T-helper 9 cell (primary cell): Measurements from ENCODE around the gene ZBTB33.

ENCODE experiments used
- DNase-seq: peaks from one replicate; pipeline ENCODE4 v3.0.0-alpha.2; 2020

ZBTB33 gene

DNA sequence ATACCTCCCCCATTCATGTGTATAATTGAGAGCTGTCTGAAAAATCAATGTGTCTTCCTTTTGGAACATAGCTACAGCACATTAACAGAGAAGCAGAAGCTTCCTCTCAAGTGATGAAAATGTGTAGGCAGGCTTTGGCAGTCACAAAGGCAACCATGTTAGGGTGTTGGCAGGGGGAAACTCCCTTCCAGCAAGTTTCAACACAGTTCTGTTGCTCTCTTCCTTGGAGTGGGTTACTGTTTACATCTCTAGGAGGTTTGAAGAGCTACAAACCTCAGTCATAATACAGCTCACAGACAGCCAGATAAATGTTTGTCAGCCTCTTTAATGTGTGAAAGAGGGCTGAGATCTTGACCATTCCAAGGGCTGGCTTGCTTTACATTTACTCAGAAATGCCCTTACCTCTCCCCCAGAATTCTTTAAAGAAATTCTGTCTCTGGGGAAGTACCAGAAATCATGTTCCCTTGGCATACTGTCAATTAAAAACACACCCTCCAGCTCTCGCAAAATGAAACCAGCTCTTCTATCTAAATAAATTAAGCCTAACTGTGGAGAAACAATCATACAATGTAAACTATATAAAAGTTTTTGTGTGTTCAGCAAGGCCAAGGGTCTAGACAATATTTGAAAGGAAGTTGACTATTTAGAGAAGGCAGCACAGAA is 18.9 kb downstream of the ZBTB33 start:
- DNase-seq: no peak

DNA sequence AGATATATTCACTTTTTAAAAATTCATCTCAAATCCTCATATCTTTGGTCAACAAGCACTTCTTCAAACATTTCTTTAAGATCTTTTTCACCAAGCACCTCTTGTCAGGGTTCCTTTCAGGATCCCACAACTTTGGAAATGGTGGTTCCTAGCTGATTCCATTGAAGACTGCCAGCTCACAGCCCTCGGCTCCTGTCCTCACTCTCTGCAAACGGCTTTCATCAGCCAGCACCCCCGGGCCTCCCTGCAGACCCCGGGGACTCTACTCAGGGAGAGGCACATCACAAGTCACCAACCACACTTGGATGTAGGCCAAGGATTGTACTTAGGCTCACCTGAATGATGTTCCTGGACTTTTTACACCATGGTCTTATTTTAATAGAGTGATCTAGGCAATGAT is 20.0 kb downstream of the ZBTB33 start:
- DNase-seq: no peak

DNA sequence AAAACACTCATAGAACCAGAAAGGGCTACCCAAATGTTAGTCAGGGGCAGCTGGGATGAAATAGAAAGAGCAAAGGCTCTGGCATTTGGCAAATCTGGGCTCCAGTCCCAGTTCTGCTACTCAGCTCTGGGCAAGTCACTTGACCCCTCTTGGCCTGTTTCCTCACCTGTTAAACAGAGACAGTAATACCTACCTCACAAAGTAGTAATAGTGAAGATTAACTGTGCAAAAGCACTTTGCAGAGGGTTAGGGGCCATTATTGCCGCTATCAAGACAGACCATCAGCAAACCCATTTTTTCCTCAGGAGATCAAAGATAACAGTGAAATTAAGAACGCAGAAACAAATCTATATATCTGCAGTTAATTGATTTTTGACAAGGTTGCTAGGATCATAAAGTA is 20.6 kb downstream of the ZBTB33 start:
- no peak for DNase-seq

DNA sequence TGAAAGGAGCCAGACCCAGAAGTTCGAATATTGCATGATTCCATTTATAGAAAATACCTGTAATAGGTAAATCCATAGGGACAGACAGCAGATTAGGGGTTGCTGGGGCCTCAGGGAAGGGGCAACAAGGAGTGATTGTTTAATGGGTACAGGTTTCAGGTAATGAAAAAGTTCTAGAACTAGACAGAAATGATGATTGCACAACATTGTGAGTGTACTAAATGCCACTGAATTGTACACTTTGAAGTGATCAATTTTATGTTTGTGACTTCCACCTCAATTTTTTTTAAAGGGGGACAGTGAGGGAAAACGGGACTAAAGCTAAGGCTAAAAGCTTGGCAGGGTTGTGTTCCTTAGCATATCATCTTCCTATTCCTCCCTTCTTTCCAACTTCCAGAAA is 23.5 kb downstream of the ZBTB33 start:
- no peak for DNase-seq

DNA sequence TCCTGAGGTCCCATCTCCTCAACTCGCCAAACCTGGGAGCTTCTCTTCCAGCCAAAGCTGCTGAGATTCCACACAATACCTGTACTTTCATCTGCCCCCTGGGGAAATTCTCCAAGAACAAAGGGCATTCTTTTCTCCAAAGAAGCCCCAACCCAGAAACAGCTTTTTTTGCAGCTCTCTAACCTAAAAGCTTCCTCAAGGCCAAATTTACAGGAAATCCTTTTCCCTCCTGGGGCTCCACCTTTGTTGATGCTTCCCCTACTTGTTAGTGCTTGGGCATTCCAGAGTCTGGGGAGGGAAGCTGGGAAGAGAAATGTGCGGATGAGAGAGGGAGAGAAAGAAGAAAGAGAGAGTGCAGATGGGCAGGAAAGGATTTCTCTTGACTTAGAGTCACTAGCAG is 24.3 kb downstream of the ZBTB33 start:
- no peak for DNase-seq

DNA sequence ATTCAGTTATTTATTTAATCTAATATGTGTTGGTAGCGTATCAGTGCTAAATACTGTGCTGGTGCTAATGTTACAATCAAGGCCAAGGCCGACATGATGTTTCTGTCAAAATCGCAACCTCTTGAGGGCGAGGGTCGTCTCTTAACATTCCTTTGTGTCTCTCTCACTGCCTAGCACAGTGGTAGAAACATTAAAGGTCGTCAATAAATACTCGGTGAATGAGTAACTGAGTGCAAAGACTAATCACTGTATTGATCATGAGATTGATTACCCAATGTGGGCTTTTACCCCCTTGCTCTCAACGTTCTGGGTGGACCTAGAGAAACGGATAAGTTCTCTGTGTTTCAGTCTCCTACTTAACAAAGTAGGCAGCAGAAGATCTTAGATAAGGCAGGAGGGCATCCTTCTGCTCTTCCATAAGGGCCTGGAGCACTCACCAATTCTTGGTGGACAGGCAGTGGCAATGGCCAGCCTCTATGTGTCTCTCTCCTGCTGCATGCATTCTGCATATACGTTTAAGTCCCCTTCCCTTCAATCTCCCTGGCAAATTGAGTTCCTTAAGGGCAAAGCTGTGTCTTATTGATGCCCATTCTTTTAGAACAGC is 30.5 kb downstream of the ZBTB33 start:
- no peak for DNase-seq

DNA sequence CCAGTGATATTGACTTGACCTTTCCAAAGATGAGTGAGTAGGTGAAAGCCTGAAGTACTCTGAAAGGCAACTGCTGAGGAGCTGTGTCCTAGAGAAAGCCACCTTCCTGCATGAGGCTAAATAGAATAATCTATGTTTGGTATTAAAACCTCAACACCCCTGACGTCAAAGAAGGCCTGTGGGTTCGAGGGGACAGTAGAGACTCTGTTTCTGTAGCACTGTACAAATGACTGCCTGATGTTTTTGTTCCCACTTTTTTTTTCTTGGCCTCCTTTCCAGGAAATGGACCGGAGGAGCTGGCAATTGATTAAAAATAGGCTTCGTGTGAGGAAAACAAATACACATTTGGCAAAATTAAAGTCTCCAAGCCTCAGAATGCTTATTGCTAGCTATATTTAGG is 31.1 kb downstream of the ZBTB33 start:
- DNase-seq: no peak

DNA sequence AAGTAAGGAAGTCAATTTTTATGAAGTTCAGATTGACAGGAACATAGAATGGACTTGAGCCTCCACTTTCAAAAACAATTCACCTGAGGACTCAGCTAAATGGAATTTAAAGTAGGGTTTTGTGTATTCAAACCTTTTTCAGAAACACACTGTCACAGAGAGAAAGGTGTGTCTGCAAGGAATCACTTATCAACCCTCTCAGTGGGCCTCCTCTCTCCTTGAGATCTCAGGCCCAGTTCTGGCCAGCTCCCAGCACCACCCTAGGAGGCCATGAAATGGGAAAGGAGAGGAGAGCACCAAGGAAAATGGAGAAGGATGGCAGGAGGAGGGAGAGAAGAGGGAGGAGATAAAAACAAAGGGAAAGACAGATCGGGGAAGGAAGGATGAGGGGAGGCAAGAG is 32.1 kb downstream of the ZBTB33 start:
- no peak for DNase-seq

DNA sequence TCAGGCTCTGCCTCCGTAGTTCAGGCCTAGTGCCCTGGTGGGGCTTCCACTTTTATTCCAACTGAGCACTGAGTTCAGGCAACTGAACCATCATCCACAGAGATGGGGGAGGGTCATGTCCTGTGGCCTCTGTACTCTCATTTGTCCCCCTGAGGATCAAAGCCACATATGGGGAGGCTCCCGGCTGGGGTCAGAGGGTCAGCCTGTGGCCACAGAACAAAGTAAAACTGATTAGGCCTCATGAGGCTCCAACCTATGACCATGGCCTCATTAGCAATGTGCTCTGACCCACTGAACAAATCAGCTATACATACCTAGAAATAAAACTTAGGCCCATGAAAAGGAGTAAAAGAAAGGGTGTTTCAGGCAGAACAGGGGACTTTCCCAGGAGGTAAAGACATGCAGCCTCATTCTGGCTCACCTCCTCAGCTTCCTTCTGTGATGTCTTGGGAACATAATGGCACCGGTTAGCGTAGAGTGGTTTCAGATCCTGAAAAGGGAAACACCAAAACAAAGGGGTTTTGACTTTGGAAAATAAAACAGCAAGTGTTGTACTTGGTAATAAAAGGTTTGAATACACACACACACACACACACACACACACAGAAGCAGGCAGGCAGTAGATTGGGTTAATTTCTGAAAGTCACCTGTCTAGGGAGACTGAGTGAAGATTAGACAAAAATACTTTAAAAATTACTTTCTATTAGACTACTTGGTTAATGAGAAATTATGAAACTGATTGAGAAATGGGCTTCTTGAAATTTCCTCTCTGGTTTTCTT is 36.3 kb downstream of the ZBTB33 start:
- no peak for DNase-seq

DNA sequence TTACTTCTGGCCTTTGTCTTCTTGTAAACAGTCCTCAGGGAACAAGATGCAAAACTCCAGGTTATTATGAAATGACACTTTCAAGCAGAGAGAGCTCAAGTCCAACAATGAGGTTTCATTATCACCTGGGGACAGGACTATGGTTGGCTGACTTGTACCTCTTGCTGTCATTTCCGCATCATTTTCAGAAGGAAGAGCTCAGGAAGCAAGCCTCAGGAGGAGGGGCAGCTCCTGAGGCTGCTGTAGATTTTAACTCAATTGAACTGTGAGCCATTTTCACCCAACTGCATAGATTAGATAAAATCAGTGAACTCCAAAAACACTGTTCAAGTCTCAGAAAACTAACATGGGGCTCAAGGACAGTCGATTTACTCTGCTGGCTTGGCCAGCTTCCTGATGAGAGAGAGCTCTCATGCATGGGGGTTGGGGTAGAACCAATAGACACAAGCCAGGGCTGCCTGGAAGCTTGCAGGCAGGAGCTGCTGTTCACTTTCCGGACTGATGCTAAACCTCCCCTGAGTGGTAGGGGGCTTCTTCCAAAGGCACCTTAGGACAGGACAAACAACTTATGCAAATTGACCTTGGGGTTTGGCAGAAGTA is 37.0 kb downstream of the ZBTB33 start:
- DNase-seq: no peak

DNA sequence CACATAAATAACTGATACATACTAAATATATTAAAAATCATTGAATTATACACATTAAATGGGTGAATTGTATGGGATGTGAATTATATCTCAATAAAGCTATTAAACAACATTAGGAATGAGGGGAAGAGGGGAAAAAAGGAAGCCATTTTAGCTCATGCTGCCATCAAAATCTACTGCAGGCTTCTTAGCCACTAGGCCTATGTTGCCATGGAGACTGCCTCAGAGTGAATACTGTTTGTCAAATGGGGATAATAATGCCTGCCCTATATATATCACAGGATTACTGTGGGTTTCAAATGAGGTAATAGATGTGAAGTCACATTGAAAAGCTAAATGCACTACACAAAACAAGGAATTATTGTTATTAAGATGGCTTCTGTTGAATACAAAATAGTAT is 39.5 kb downstream of the ZBTB33 start:
- no peak for DNase-seq

DNA sequence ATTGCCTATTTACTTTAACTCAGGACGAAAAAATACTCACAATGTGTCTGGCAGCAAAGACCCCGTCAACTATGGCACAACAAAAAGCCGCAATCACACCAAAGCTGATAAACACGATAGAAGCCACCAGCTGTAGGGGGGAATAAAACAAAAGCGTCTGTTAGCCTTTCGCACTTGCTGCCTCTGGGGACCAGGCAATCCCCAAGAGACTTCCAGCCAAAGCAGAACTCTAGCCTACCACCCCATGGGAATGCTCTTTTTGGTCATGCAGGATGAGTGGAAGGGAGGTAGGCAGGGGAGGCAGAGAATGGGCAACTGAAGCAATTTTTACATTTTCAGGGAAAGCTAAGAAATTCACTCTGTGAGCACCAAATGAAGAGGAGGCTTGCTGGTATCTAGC is 40.6 kb downstream of the ZBTB33 start:
- no peak for DNase-seq

DNA sequence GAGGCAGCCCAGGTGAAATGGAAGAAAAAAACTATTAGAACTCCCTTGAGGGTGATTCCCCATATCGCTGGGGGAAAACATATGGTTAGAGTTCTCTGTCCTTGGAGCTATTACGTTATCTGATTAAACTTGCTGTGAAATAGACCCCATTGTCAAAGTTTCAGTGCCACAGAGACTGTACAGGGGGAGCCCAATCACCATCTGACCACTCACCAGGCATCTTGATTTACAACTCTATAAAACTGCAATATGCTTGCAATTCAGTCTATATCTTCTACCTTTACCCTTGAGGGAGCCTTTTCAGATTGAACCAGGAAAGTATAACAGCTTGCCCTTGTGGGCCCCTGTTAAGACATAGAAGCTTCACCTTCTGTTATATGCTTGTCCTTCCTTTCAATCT is 42.4 kb downstream of the ZBTB33 start:
- DNase-seq: no peak

DNA sequence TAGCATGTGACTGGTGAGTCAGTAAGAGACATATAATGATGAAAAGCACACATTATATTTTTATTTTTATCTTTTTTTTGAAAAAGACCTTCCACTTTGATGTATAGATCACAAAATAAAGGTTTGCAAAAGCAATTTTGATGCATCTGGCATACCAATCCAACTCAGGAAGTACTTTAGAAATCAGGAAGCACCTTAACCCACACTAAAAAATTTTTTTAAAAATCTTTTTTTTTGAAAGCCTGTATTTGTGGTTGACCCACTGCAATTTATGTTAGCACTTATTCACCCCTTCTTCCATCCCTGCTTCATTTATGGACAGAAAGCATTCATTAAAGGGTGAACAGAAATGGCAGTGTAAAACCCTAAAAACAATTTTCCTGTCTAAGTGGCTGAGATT is 44.0 kb downstream of the ZBTB33 start:
- no peak for DNase-seq

DNA sequence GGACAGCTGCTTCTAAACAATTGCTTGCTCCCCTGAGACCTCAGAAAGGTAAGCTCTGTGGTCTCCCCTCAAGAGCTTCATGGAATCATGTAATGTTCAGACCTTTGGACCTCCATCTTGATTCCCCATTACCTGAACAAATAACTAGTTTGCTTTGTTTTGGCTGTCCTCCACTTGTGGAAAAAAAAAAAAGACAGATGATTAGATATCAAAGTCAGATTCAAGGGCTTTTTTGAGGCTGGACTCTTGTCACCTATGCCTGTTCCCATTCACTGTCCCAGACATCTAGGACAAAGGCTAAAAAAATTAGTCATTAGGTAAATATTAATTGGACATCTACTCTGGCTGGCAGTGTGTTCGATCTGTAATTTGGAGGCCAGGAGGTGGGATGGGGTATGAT is 47.3 kb downstream of the ZBTB33 start:
- no peak for DNase-seq

DNA sequence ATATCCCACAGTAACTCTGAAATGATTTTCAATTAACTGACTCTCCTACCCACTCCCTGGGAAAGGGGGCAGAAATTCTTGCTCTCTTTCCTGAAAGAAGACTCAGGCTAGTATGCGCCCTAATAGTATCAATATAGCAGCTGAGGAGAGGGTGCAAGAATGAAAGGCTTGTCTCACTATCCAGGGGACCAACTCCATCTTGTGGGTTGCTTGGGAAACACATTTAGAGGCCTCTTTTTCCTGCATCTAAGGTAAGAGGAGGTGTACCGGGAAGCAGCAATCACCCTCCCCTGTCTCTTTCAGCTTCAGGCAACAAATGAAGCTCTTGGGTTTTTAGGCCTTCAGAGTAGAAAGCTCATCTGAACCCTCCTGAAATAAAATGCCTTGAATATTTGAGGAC is 49.3 kb downstream of the ZBTB33 start:
- DNase-seq: no peak

DNA sequence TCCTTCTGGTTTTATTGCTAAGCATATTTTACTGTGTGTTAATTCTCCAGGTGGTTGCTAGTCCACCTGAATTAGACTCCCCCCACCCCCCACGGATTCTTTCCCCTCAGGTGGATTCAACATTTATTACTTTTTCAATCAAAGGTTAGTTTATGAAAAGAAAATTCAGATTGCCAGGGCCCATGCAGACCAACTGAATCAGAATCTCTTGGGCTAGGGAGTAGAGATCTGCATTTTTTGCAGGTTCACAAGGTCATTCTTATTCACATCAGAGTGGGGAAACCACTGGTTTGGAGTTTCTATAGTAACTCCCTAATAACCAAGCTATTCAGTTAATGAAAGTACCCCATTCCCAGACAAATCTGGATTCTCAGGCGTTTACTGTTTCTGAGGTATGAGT is 50.9 kb downstream of the ZBTB33 start:
- DNase-seq: no peak

DNA sequence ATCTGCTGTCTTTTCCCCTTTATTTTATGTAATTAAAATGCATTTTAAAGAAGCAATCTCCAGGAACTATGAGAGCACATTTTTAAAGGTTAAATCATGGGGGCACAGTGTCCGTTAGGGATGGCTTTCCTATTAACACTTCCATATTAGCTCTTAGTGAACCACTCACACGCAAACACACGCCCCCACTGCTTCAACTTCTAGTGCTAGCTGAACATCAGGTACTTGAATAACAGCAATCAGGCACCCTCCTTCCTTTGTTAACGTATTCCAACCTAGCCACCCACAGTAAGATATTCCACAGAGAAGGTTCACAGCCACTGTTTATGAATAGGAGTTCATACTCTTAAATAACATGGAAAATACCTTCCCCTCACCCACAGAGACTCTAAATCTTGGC is 51.3 kb downstream of the ZBTB33 start:
- no peak for DNase-seq

DNA sequence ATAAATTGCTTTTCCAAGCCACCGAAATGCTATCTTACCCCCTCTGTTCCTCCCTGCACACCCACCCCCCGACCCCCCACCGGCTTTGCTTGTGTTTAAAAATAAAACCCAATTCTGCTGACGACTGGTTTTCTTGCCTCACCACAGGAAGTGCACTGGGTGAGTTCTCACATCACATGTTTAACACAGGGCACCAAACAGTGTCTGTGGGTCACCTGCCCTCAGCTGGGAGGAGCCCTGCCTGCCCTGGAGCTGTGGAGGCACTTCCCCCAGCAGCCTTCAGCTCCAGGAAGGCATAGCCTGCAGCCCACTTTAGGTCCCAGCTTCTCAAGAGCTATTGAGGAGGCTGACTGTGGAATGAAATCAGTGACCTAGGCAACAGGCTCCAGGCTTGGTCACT is 51.8 kb downstream of the ZBTB33 start:
- DNase-seq: no peak

DNA sequence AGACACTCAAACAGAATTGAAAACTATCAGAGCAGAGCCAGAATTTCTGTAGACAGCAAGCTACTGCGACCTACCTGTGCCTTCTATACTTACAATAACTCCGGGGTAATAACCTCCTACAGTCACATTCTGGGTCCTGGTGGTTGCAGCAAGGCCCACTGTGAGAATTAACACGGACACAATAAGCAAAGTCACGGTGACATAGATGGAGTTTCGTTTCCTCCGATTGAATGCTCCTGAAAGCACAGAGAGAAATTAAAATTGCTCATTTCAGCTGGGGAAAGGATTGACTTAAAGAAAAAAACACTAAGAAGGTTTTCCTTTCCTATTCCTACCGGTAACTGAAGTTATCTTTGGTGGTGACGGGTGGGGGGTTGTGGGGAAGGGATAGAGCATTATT is 53.6 kb downstream of the ZBTB33 start:
- DNase-seq: no peak

DNA sequence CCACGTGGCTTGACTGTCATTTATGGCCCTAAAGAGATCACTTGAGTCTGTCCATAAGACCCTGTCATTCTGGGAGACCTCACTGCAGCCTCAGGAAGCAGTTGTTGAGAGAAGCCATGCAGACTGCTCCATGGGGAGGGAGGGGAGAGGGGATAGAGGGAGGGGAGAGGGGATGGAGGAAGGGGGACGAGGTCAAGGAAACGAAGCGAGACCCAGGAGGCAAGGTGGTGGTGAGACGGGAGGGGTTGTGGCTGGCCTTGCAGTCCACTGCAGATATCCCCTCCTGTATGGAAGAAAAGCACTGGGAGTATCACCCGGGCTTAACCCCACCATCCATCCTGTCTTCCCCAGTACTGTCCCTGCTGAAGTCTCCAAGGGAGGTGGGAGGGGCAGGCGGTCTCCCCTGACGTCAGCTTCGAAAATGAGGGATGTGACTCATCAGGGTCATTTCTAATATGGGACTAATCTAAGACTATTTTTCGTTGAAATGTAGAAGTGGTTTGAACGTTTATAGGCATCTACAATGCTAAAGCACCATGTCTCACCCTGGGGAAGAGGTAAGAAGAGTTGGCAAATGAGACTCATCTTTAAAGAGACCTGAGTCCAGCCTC is 55.0 kb downstream of the ZBTB33 start:
- no peak for DNase-seq

DNA sequence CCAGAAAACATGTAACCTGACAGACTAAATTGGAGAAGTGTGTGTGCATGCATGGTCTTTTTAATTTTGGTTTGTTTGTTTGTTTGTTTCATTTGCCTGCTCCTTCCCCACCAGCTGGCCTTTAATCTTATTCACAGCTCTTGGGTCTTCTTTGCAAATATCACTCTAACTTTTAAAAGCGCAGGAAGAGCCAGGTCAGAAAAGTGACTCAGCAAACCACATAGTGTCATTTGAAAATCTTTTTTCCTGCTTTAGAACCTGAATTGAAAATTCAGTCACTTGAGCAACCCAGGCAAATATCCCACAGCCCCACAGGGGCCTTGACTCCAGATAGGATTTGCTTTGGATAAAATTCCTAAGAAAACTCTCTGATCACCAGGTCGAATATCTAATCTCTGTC is 56.0 kb downstream of the ZBTB33 start:
- no peak for DNase-seq
